Keratinocyte (primary cell): ENCODE data around the gene ATP1A2. TPM values are rescaled to one million over a fixed set of nuclear protein-coding genes. Genes with fewer than 3 reads are reported as not detected.
"Not testable (repeated sequence)": the region's sequence is repeated elsewhere in the genome, so short reads cannot be mapped to it uniquely, and the experiment has no call there.

Experiments used
- DNase-seq: peaks from one replicate; pipeline ENCODE4 v3.0.0-alpha.2; 2011; ENCODE audit warnings: low read depth, missing footprints, low spot score
- FAIRE-seq: peaks from 2 replicates; lab custom pipeline; 2011; peaks lifted over from hg19 to GRCh38; lab: Jason Lieb, UNC
- H2AFZ ChIP-seq: 2 replicates; pipeline ENCODE4 v1.6.0; 2012; ENCODE audit warnings: low read length, control low read depth, inconsistent platforms; ENCODE audit not compliant: control insufficient read depth
- H3K27ac ChIP-seq: 2 replicates; pipeline ENCODE4 v1.5.1; 2011; ENCODE audit warnings: low read length; ENCODE audit not compliant: control insufficient read depth, insufficient read depth
- H3K27me3 ChIP-seq: 3 replicates; pipeline ENCODE4 v1.6.0; 2011; ENCODE audit warnings: low read length; ENCODE audit not compliant: control insufficient read depth, insufficient read depth; ENCODE audit errors: extremely low read depth
- H3K36me3 ChIP-seq, 2 experiments: 2 replicates in 1 of 2; 3 replicates in 1 of 2; pipeline ENCODE4 v1.5.1; 2011; ENCODE audit warnings: low read length in 2 of 2, mild to moderate bottlenecking in 1 of 2; ENCODE audit not compliant: control insufficient read depth in 2 of 2, insufficient read depth in 2 of 2; ENCODE audit errors: extremely low read depth in 1 of 2
- H3K4me1 ChIP-seq: 3 replicates; pipeline ENCODE4 v1.5.1; 2011; ENCODE audit warnings: low read length; ENCODE audit not compliant: control insufficient read depth, insufficient read depth; ENCODE audit errors: extremely low read depth
- H3K4me2 ChIP-seq: 3 replicates; pipeline ENCODE4 v1.6.0; 2011; ENCODE audit warnings: low read depth, low read length; ENCODE audit not compliant: control insufficient read depth, insufficient read depth; ENCODE audit errors: extremely low read depth
- H3K4me3 ChIP-seq, 3 experiments: fragments of 200-600 bp in 1 of 3; sonication (generic) in 1 of 3; 2 replicates in 2 of 3; 3 replicates in 1 of 3; pipeline ENCODE4 v1.5.1; 2011 to 2016; ENCODE audit warnings: low read length in 3 of 3, mild to moderate bottlenecking in 3 of 3, control low read depth in 2 of 3, inconsistent platforms in 1 of 3, low read depth in 1 of 3, mixed read lengths in 1 of 3, mixed run types in 1 of 3, moderate library complexity in 1 of 3; ENCODE audit not compliant: control insufficient read depth in 2 of 3, insufficient read depth in 2 of 3; ENCODE audit errors: extremely low read depth in 1 of 3
- H3K79me2 ChIP-seq: 2 replicates; pipeline ENCODE4 v1.6.0; 2012; ENCODE audit warnings: low read length; ENCODE audit not compliant: control insufficient read depth, insufficient read depth
- H3K9ac ChIP-seq: 3 replicates; pipeline ENCODE4 v1.6.0; 2011; ENCODE audit warnings: low read length; ENCODE audit not compliant: control insufficient read depth, insufficient read depth; ENCODE audit errors: extremely low read depth
- H3K9me1 ChIP-seq: 3 replicates; pipeline ENCODE4 v1.6.0; 2011; ENCODE audit warnings: low read length; ENCODE audit not compliant: control insufficient read depth, insufficient read depth; ENCODE audit errors: extremely low read depth
- H3K9me3 ChIP-seq: 2 replicates; pipeline ENCODE4 v1.5.1; 2012; ENCODE audit warnings: low read depth, low read length; ENCODE audit not compliant: control insufficient read depth
- H4K20me1 ChIP-seq: 3 replicates; pipeline ENCODE4 v1.6.0; 2011; ENCODE audit warnings: low read length; ENCODE audit not compliant: control insufficient read depth, insufficient read depth; ENCODE audit errors: extremely low read depth
- EZH2 ChIP-seq: IDR thresholded peaks from one replicate; pipeline ENCODE4 v1.6.1; 2012; ENCODE audit warnings: inconsistent platforms, mild to moderate bottlenecking, low read length, moderate library complexity
- dilution Hi-C: fragments of 300-500 bp; cut with MboI; formaldehyde crosslinking; loops from one replicate; pipeline ENCODE4 v1.7.0; 2020; ENCODE audit warnings: low sequenced_read_pairs; ENCODE audit not compliant: extremely low pct_ligation_motif_present
- polyA plus RNA-seq, 5 experiments: library from polyadenylated mRNA; depleted of rRNA in 3 of 5; stranded (reverse) in 3 of 5; stranded (forward) in 1 of 5; unstranded in 1 of 5; fragments of >200 nt; gene quantifications; 1 replicate in 1 of 5; 2 replicates in 3 of 5; 3 replicates in 1 of 5; pipeline versions ENCODE4 v1.2.1 to v1.2.3, GENCODE V29; 2011 to 2012; ENCODE audit warnings: missing spikeins in 2 of 5, low read depth in 1 of 5, low replicate concordance in 1 of 5
- TF ChIP-seq, protein P1 (sequence below), 3 experiments: IDR thresholded peaks in 1 of 3; conservative IDR thresholded peaks in 1 of 3; optimal IDR thresholded peaks in 1 of 3; 2 replicates in 2 of 3; 3 replicates in 1 of 3; pipeline versions ENCODE3 to v1.5.1; 2011; ENCODE audit warnings: low read length in 3 of 3, mild to moderate bottlenecking in 3 of 3, moderate library complexity in 2 of 3, control low read depth in 1 of 3, inconsistent platforms in 1 of 3; ENCODE audit not compliant: insufficient read depth in 2 of 3; ENCODE audit errors: extremely low read depth in 1 of 3

The ATP1A2 gene
- polyA plus RNA-seq, 1 donor (not counting 4 experiments of a cell fraction or from before 2014, with no cell fraction given): not detected

- H4K20me1 ChIP-seq: no peaks in the 10 kb centered on the region
These were observed 9.3 kb downstream of the ATP1A2 start for GRCh38 chr1:160124705-160125478.

DNA sequence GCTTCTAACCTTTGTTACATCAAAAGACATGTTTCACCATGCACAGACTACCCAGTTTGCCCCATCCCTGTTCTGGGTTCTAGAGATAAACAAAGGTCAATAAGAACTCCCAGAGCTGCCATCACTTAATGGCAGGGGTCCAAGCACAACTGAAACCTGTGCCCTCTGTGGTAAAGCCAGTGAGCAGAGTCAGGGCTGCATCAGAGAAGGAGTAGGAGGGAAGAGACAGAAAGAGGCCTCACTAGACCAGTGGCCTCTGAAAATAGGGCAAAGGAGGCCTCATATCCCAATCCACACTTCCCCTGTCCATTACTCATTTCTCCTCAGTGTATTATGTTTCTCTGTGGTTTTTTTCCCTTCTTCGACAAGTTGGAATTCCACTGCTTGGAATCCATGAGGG lies 10.2 kb downstream of the ATP1A2 start:
- TF ChIP-seq, protein P1, sequence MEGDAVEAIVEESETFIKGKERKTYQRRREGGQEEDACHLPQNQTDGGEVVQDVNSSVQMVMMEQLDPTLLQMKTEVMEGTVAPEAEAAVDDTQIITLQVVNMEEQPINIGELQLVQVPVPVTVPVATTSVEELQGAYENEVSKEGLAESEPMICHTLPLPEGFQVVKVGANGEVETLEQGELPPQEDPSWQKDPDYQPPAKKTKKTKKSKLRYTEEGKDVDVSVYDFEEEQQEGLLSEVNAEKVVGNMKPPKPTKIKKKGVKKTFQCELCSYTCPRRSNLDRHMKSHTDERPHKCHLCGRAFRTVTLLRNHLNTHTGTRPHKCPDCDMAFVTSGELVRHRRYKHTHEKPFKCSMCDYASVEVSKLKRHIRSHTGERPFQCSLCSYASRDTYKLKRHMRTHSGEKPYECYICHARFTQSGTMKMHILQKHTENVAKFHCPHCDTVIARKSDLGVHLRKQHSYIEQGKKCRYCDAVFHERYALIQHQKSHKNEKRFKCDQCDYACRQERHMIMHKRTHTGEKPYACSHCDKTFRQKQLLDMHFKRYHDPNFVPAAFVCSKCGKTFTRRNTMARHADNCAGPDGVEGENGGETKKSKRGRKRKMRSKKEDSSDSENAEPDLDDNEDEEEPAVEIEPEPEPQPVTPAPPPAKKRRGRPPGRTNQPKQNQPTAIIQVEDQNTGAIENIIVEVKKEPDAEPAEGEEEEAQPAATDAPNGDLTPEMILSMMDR (optimal IDR thresholded peaks at IDR 0.05 in 1 of 3, IDR thresholded peaks at IDR 0.05 in 1 of 3, conservative IDR thresholded peaks at IDR 0.05 in 1 of 3; ENCODE audit: extremely low read depth in 1 of 3, insufficient read depth in 2 of 3, low read length in 3 of 3): no peak
- no peak for TF ChIP-seq EZH2
- no peaks in the 10 kb centered on the region for H4K20me1 ChIP-seq
- no peaks in the 10 kb centered on the region for H3K36me3 ChIP-seq
- peaks cover 7% of the 10 kb centered on the region for H3K27me3 ChIP-seq
- H3K9me3 ChIP-seq: no peaks in the 10 kb centered on the region
- no peak overlapping the region for H3K4me3 ChIP-seq
- no peak overlapping the region for H3K9ac ChIP-seq
- FAIRE-seq (no peak), DNase-seq (no peak)
- H3K79me2 ChIP-seq: no peaks in the 10 kb centered on the region
- H3K9me1 ChIP-seq: no peaks in the 10 kb centered on the region
- dilution Hi-C loops: no loop called here
- no peak overlapping the region for H3K27ac ChIP-seq
- H2AFZ ChIP-seq: no peak overlapping the region
- peaks cover 20% of the 10 kb centered on the region for H3K4me1 ChIP-seq
- H3K4me2 ChIP-seq: no peak overlapping the region

More at GRCh38 chr1:160124705-160125478, 9.3 kb downstream of the ATP1A2 start:
- no peak overlapping the region for H3K4me3 ChIP-seq
- H3K79me2 ChIP-seq: no peaks in the 10 kb centered on the region
- peak; percentile 84 for FAIRE-seq
- dilution Hi-C loops: no loop called here
- H3K27me3 ChIP-seq: peaks cover 4% of the 10 kb centered on the region
- no peaks in the 10 kb centered on the region for H3K36me3 ChIP-seq
- no peak overlapping the region for H3K9ac ChIP-seq
- peaks cover 20% of the 10 kb centered on the region for H3K4me1 ChIP-seq
- TF ChIP-seq, protein P1 (optimal IDR thresholded peaks at IDR 0.05 in 1 of 3, IDR thresholded peaks at IDR 0.05 in 1 of 3, conservative IDR thresholded peaks at IDR 0.05 in 1 of 3; ENCODE audit: extremely low read depth in 1 of 3, insufficient read depth in 2 of 3, low read length in 3 of 3): peak; percentile 17 to 47 (median 21)
- TF ChIP-seq EZH2: no peak
- no peak overlapping the region for H2AFZ ChIP-seq
- peak overlapping the region; percentile 32 for H3K27ac ChIP-seq
- peak; percentile 89 for DNase-seq
- H3K9me1 ChIP-seq: no peaks in the 10 kb centered on the region
- no peaks in the 10 kb centered on the region for H3K9me3 ChIP-seq
- peak overlapping the region; percentile 61 for H3K4me2 ChIP-seq

DNA sequence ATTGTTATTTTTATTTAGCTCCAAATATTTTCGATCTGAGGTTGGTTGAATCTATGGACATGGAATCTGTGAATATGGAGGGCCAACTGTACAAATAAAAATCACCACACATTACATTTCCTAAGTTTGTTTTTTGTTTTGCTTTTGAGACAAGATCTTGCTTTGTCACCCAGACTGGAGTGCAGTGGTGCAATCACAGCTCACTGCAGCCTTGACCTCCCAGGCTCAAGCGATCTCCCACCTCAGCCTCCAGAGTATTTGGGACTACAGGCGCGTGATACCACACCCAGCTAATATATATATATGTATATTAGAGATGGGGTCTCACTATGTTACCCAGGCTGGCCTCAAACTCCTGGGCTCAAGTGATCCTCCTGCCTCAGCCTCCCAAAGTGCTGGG lies 10.8 kb downstream of the ATP1A2 start:
- H3K27me3 ChIP-seq, H3K4me3 ChIP-seq, FAIRE-seq, H3K9ac ChIP-seq, H2AFZ ChIP-seq, H4K20me1 ChIP-seq, H3K36me3 ChIP-seq, H3K9me1 ChIP-seq, DNase-seq, H3K79me2 ChIP-seq, H3K9me3 ChIP-seq, H3K27ac ChIP-seq, H3K4me2 ChIP-seq, dilution Hi-C loops: not testable (repeated sequence)
- peaks cover 20% of the 10 kb centered on the region for H3K4me1 ChIP-seq
